Measurements from ENCODE around the gene COL5A1.

COL5A1 gene

DNA sequence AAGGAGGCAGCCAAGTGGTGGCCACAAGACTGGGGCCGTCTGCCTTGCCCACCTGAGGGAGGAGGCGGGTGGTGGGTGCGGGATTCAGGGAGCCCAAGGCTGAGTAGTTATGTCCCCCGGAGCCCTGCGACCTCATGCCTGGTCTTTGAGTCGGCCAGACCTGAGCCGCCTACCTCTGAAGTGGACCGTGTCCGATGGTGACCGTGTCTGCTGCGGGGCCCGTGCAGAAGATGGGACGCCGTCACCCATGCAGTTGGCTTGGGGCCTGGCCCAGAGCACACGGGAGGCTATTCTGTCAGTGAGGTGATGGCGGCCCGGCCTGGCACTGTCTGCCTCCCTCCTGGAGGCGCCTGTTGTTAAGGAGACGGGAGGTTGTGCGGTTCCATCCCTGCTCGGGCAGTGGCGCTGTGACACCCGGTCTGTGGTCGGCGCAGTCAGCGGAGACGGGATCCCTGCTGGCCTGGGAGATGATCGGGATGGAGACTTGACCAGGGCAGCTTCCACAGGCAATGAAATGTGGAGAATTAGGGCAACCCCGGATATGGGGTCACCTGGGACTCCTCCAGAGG lies 176.5 kb downstream of the COL5A1 start:
- no peaks in the 10 kb centered on the region for H3K4me1 ChIP-seq
- TF ChIP-seq, protein P1, sequence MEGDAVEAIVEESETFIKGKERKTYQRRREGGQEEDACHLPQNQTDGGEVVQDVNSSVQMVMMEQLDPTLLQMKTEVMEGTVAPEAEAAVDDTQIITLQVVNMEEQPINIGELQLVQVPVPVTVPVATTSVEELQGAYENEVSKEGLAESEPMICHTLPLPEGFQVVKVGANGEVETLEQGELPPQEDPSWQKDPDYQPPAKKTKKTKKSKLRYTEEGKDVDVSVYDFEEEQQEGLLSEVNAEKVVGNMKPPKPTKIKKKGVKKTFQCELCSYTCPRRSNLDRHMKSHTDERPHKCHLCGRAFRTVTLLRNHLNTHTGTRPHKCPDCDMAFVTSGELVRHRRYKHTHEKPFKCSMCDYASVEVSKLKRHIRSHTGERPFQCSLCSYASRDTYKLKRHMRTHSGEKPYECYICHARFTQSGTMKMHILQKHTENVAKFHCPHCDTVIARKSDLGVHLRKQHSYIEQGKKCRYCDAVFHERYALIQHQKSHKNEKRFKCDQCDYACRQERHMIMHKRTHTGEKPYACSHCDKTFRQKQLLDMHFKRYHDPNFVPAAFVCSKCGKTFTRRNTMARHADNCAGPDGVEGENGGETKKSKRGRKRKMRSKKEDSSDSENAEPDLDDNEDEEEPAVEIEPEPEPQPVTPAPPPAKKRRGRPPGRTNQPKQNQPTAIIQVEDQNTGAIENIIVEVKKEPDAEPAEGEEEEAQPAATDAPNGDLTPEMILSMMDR (IDR thresholded peaks at IDR 0.05), result no peak
- no peaks in the 10 kb centered on the region for H3K36me3 ChIP-seq (ENCODE audit: control insufficient read depth, insufficient read depth, low read length)
- no peaks in the 10 kb centered on the region for H3K9me3 ChIP-seq (ENCODE audit: control insufficient read depth, low read length)
- H3K4me3 ChIP-seq (ENCODE audit: low read depth, low read length), result no peak overlapping the region
- H3K79me2 ChIP-seq, result no peaks in the 10 kb centered on the region
- no peak overlapping the region for H3K27ac ChIP-seq
- H3K9ac ChIP-seq, result no peak overlapping the region
- no peaks in the 10 kb centered on the region for H3K27me3 ChIP-seq (ENCODE audit: control insufficient read depth, insufficient read depth, low read length)
- H3K4me2 ChIP-seq (ENCODE audit: low read length), result no peak overlapping the region
- no peak overlapping the region for H2AFZ ChIP-seq

DNA sequence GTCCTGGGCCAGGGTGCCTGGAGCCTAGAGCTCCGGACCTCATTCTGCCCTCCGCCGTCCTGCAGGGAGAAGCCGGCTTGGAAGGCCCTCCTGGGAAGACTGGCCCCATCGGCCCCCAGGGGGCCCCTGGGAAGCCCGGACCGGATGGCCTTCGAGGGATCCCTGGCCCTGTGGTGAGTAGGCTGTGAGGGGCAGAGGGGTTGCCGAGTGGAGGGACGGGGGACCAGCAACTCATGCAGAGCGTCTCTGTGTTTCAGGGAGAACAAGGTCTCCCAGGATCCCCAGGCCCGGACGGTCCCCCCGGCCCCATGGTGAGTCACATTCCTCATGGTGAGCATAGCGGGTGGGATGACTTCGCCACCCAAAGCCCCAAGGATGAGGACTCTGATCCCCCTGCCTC lies 177.0 kb downstream of the COL5A1 start:
- no peaks in the 10 kb centered on the region for H3K79me2 ChIP-seq
- no peaks in the 10 kb centered on the region for H3K9me3 ChIP-seq (ENCODE audit: control insufficient read depth, low read length)
- H3K27me3 ChIP-seq (ENCODE audit: control insufficient read depth, insufficient read depth, low read length), result no peaks in the 10 kb centered on the region
- H2AFZ ChIP-seq, result no peak overlapping the region
- no peaks in the 10 kb centered on the region for H3K4me1 ChIP-seq
- H3K4me2 ChIP-seq (ENCODE audit: low read length), result no peak overlapping the region
- TF ChIP-seq, protein P1 (IDR thresholded peaks at IDR 0.05), result no peak
- no peak overlapping the region for H3K27ac ChIP-seq
- no peaks in the 10 kb centered on the region for H3K36me3 ChIP-seq (ENCODE audit: control insufficient read depth, insufficient read depth, low read length)
- no peak overlapping the region for H3K9ac ChIP-seq
- H3K4me3 ChIP-seq (ENCODE audit: low read depth, low read length), result no peak overlapping the region

DNA sequence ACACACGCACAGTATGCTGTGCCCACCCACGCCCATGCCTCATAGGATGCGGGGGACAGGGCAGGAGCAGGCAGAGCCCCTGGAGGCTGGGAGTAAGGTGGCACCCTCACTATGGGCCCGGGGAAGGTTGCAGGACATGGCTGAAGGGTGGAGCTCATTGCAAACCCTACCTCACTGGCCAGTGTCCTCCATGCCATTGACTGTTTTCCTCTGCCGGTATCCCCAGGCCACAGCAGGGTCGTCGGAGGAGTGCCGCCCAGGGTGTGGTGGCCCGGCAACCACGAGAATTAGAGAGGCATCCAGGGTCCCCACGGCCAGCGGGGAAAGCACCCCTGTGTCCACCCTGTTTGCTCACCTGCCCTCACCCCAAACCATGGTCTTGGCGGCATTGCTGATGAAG lies 179.3 kb downstream of the COL5A1 start:
- H2AFZ ChIP-seq, result no peak overlapping the region
- no peaks in the 10 kb centered on the region for H3K79me2 ChIP-seq
- H3K27me3 ChIP-seq (ENCODE audit: control insufficient read depth, insufficient read depth, low read length), result no peaks in the 10 kb centered on the region
- no peak overlapping the region for H3K4me2 ChIP-seq (ENCODE audit: low read length)
- no peaks in the 10 kb centered on the region for H3K9me3 ChIP-seq (ENCODE audit: control insufficient read depth, low read length)
- H3K4me1 ChIP-seq, result no peaks in the 10 kb centered on the region
- H3K9ac ChIP-seq, result no peak overlapping the region
- TF ChIP-seq, protein P1 (IDR thresholded peaks at IDR 0.05), result no peak
- H3K27ac ChIP-seq, result no peak overlapping the region
- H3K4me3 ChIP-seq (ENCODE audit: low read depth, low read length), result no peak overlapping the region
- H3K36me3 ChIP-seq (ENCODE audit: control insufficient read depth, insufficient read depth, low read length), result no peaks in the 10 kb centered on the region

DNA sequence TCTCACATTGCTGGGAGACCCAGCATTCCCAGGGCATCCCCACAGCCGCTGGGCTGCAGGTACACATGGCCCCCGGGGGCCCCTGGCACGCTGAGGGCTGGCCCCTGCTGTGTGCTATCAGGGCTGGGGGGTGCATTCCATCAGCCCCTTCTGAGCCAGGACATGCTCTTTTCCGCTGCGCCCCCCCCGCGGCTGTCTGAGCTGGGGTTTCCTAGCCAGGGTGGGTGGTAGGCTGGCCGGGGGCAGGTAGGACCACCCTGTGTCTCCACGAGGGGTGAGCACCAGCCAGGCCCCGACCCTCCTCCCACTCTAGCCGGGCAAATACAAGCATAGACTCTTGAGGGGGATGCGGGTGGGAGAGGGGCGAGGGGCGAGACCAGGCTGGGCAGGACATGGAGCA lies 180.9 kb downstream of the COL5A1 start:
- no peaks in the 10 kb centered on the region for H3K9me3 ChIP-seq (ENCODE audit: control insufficient read depth, low read length)
- H3K4me3 ChIP-seq (ENCODE audit: low read depth, low read length), result no peak overlapping the region
- H3K27me3 ChIP-seq (ENCODE audit: control insufficient read depth, insufficient read depth, low read length), result no peaks in the 10 kb centered on the region
- TF ChIP-seq, protein P1 (IDR thresholded peaks at IDR 0.05), result no peak
- no peak overlapping the region for H3K4me2 ChIP-seq (ENCODE audit: low read length)
- H3K36me3 ChIP-seq (ENCODE audit: control insufficient read depth, insufficient read depth, low read length), result no peaks in the 10 kb centered on the region
- no peak overlapping the region for H3K9ac ChIP-seq
- no peaks in the 10 kb centered on the region for H3K4me1 ChIP-seq
- H3K79me2 ChIP-seq, result no peaks in the 10 kb centered on the region
- no peak overlapping the region for H3K27ac ChIP-seq
- H2AFZ ChIP-seq, result no peak overlapping the region

DNA sequence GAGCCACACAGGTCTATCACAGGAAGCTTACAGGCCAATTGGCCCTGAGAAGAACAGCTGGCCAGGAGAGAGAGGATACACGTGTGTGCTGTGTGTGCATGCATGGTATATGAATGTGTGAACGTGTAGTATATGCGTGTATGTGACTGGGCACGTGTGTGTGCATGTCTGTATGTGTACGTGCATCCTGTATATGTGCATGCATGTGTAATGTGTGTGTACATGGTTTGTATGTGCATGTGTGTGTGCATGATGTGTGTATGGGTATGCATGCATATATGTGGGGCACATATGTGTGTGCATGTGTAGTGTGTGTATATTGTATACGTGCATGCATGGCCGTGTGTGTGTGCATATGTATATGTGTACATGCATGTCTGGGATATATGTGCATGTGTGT lies 182.0 kb downstream of the COL5A1 start:
- no peaks in the 10 kb centered on the region for H3K36me3 ChIP-seq (ENCODE audit: control insufficient read depth, insufficient read depth, low read length)

More for the DNA sequence above, 182.0 kb downstream of the COL5A1 start:
- no peak overlapping the region for H3K4me2 ChIP-seq (ENCODE audit: low read length)
- H3K4me1 ChIP-seq, result no peaks in the 10 kb centered on the region
- no peak overlapping the region for H3K4me3 ChIP-seq (ENCODE audit: low read depth, low read length)
- no peaks in the 10 kb centered on the region for H3K79me2 ChIP-seq
- TF ChIP-seq, protein P1 (IDR thresholded peaks at IDR 0.05), result no peak
- no peak overlapping the region for H3K27ac ChIP-seq
- H3K27me3 ChIP-seq (ENCODE audit: control insufficient read depth, insufficient read depth, low read length), result no peaks in the 10 kb centered on the region
- no peaks in the 10 kb centered on the region for H3K9me3 ChIP-seq (ENCODE audit: control insufficient read depth, low read length)
- H3K9ac ChIP-seq, result no peak overlapping the region
- H2AFZ ChIP-seq, result no peak overlapping the region
